Cerebellar cortex (tissue), 1 donor: ENCODE results near the gene ADAMTS12.

Source experiments
- DNase-seq: peaks from one replicate; pipeline ENCODE4 v3.0.0-alpha.2; 2015; ENCODE audit warnings: low spot score

ADAMTS12 gene

GRCh38 chr5:33650911-33651310 is 240.9 kb downstream of the ADAMTS12 start:
- DNase-seq, result no peak

GRCh38 chr5:33649549-33650482 is 242.0 kb downstream of the ADAMTS12 start:
- DNase-seq, result no peak

GRCh38 chr5:33641744-33642505 is 249.9 kb downstream of the ADAMTS12 start:
- no peak for DNase-seq

GRCh38 chr5:33639474-33639873 is 252.3 kb downstream of the ADAMTS12 start:
- no peak for DNase-seq

- DNase-seq, result no peak
Observed at GRCh38 chr5:33637011-33637410, 254.8 kb downstream of the ADAMTS12 start.

- DNase-seq, result no peak
Observed at GRCh38 chr5:33635582-33635981, 256.2 kb downstream of the ADAMTS12 start.

GRCh38 chr5:33633699-33634098 is 258.1 kb downstream of the ADAMTS12 start:
- no peak for DNase-seq

- DNase-seq, result no peak
Observed at GRCh38 chr5:33631786-33632185, 260.0 kb downstream of the ADAMTS12 start.

GRCh38 chr5:33631139-33631538 is 260.7 kb downstream of the ADAMTS12 start:
- no peak for DNase-seq

GRCh38 chr5:33629999-33630398 is 261.8 kb downstream of the ADAMTS12 start:
- no peak for DNase-seq

- DNase-seq, result no peak
Observed at GRCh38 chr5:33628796-33629195, 263.0 kb downstream of the ADAMTS12 start.

- DNase-seq, result no peak
Observed at GRCh38 chr5:33621514-33621913, 270.3 kb downstream of the ADAMTS12 start.

- no peak for DNase-seq
Observed at GRCh38 chr5:33614039-33614438, 277.8 kb downstream of the ADAMTS12 start.

- no peak for DNase-seq
Observed at GRCh38 chr5:33612386-33612785, 279.4 kb downstream of the ADAMTS12 start.

- DNase-seq, result no peak
Observed at GRCh38 chr5:33611877-33612276, 279.9 kb downstream of the ADAMTS12 start.

- no peak for DNase-seq
Observed at GRCh38 chr5:33608344-33609041, 283.3 kb downstream of the ADAMTS12 start.

- DNase-seq, result no peak
Observed at GRCh38 chr5:33604503-33604902, 287.3 kb downstream of the ADAMTS12 start.

GRCh38 chr5:33601881-33602280 is 289.9 kb downstream of the ADAMTS12 start:
- no peak for DNase-seq

GRCh38 chr5:33595303-33595702 is 296.5 kb downstream of the ADAMTS12 start:
- DNase-seq, result no peak

- DNase-seq, result no peak
Observed at GRCh38 chr5:33594006-33594405, 297.8 kb downstream of the ADAMTS12 start.

- DNase-seq, result no peak
Observed at GRCh38 chr5:33592245-33592644, 299.5 kb downstream of the ADAMTS12 start.

- DNase-seq, result no peak
Observed at GRCh38 chr5:33588654-33589372, 303.0 kb downstream of the ADAMTS12 start.
